PC-9 (cell line): ENCODE measurements around the gene OR51D1.

Experiments used
- EZH2 ChIP-seq: fragments of 200-600 bp; sonication (generic); IDR thresholded peaks from 2 replicates; pipeline ENCODE4 v1.8.0; 2017; ENCODE audit warnings: antibody characterized with exemption, low read depth
- TF ChIP-seq, protein P1 (sequence below): fragments of 200-600 bp; sonication (generic); conservative IDR thresholded peaks from 2 replicates; pipeline ENCODE4 v1.6.1; 2017; ENCODE audit warnings: mixed run types, antibody characterized with exemption, mild to moderate bottlenecking, moderate library complexity

DNA sequence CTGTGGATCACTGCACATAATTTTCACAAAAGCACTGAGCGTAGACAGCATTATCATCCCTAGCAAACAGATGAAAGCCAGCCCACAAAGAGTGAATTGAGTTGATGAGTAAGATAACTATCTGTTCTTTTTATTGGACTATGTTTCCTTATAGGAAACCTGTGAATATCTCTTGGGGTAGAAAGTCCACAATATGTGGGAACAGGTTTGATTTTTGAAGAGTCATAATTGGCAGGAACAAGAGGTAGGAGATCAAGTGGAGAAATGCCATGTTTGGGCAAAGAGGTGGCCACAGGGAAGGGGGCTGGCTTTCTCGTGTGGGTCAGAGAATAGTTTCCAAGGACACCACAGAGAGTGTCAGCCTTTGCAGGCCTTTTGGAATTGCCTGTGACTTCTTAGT, 36.5 kb downstream of the OR51D1 start:
- TF ChIP-seq, protein P1, sequence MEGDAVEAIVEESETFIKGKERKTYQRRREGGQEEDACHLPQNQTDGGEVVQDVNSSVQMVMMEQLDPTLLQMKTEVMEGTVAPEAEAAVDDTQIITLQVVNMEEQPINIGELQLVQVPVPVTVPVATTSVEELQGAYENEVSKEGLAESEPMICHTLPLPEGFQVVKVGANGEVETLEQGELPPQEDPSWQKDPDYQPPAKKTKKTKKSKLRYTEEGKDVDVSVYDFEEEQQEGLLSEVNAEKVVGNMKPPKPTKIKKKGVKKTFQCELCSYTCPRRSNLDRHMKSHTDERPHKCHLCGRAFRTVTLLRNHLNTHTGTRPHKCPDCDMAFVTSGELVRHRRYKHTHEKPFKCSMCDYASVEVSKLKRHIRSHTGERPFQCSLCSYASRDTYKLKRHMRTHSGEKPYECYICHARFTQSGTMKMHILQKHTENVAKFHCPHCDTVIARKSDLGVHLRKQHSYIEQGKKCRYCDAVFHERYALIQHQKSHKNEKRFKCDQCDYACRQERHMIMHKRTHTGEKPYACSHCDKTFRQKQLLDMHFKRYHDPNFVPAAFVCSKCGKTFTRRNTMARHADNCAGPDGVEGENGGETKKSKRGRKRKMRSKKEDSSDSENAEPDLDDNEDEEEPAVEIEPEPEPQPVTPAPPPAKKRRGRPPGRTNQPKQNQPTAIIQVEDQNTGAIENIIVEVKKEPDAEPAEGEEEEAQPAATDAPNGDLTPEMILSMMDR = no peak
- no peak for TF ChIP-seq EZH2
